Astrocyte (in vitro differentiated cells and primary cell): ENCODE data around the gene FANCD2.

Source experiments
- EZH2 ChIP-seq: IDR thresholded peaks from 2 replicates; pipeline ENCODE4 v1.6.1; 2012; ENCODE audit warnings: mild to moderate bottlenecking, low read length, inconsistent platforms; ENCODE audit not compliant: insufficient read depth
- TF ChIP-seq, protein P1 (sequence below): IDR thresholded peaks from 2 replicates; pipeline ENCODE4 v1.5.1; 2011; ENCODE audit warnings: low read depth, mild to moderate bottlenecking, inconsistent platforms, low read length, moderate library complexity; ENCODE audit not compliant: insufficient read depth

- TF ChIP-seq, protein P1, sequence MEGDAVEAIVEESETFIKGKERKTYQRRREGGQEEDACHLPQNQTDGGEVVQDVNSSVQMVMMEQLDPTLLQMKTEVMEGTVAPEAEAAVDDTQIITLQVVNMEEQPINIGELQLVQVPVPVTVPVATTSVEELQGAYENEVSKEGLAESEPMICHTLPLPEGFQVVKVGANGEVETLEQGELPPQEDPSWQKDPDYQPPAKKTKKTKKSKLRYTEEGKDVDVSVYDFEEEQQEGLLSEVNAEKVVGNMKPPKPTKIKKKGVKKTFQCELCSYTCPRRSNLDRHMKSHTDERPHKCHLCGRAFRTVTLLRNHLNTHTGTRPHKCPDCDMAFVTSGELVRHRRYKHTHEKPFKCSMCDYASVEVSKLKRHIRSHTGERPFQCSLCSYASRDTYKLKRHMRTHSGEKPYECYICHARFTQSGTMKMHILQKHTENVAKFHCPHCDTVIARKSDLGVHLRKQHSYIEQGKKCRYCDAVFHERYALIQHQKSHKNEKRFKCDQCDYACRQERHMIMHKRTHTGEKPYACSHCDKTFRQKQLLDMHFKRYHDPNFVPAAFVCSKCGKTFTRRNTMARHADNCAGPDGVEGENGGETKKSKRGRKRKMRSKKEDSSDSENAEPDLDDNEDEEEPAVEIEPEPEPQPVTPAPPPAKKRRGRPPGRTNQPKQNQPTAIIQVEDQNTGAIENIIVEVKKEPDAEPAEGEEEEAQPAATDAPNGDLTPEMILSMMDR, result no peak
- no peak for TF ChIP-seq EZH2
These were observed 89.9 kb downstream of the FANCD2 start for GRCh38 chr3:10116138-10116460.
